Endothelial cell of umbilical vein (primary cell): ENCODE results near the gene AUTS2.

Experiments
- EZH2 ChIP-seq: IDR thresholded peaks from 2 replicates; pipeline ENCODE4 v1.6.1; 2012; ENCODE audit warnings: borderline replicate concordance, low read depth, mild to moderate bottlenecking, moderate library complexity, low read length, inconsistent platforms; ENCODE audit not compliant: severe bottlenecking
- GATA2 ChIP-seq: IDR thresholded peaks from 2 replicates; pipeline ENCODE4 v1.7.0; 2011; ENCODE audit warnings: low read depth, mild to moderate bottlenecking, moderate library complexity, mixed read lengths, low read length; ENCODE audit not compliant: insufficient read length, insufficient read depth
- JUN ChIP-seq: IDR thresholded peaks from 2 replicates; pipeline ENCODE4 v1.6.1; 2011; ENCODE audit warnings: borderline replicate concordance, low read depth; ENCODE audit not compliant: insufficient read length, insufficient read depth
- MYC ChIP-seq: IDR thresholded peaks from one replicate; pipeline ENCODE4 v1.6.1; 2011; ENCODE audit warnings: mild to moderate bottlenecking, low read depth, low read length
- POLR2A ChIP-seq: IDR thresholded peaks from 2 replicates; pipeline ENCODE4 v1.6.1; 2012; ENCODE audit warnings: low read depth, mild to moderate bottlenecking, control low read depth, low read length
- POLR2AphosphoS5 ChIP-seq: IDR thresholded peaks from 2 replicates; pipeline ENCODE4 v1.6.1; 2012; ENCODE audit warnings: low read depth, mild to moderate bottlenecking, control low read depth, low read length, moderate library complexity; ENCODE audit not compliant: insufficient read depth
- TF ChIP-seq, protein P1 (sequence below), 2 donors: IDR thresholded peaks; 1 replicate in 1 of 2; 2 replicates in 1 of 2; pipeline ENCODE4 v1.5.1; 2011; ENCODE audit warnings: low read length in 2 of 2, mild to moderate bottlenecking in 2 of 2, moderate library complexity in 2 of 2, control low read depth in 1 of 2, inconsistent platforms in 1 of 2, low read depth in 1 of 2; ENCODE audit not compliant: insufficient read depth in 1 of 2; ENCODE audit errors: extremely low read depth in 1 of 2
- TF ChIP-seq, protein P2 (sequence below): IDR thresholded peaks from 2 replicates; pipeline ENCODE4 v1.6.1; 2011; ENCODE audit not compliant: insufficient read depth, insufficient read length

DNA sequence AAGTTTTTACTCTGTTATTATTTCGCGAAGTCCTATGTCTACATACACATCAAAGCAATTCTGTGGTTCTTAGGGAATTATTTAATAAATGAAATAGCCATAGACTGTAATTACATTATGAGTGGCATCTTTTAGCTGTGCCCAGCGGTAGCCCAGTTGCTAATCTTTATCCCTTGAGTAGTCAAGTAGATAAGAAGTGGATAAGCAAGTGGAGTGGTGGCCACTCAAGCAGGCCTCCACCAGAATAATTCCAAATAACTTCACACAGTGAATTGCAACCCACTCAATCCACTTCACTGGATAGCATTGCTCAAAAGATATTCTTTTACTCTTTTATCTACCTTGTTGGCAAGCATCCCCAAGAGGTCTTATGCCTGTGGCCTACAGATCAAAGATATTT lies 349.7 kb downstream of the AUTS2 start:
- TF ChIP-seq POLR2A (no peak), EZH2 (no peak), MYC (no peak), JUN (no peak), POLR2AphosphoS5 (no peak), GATA2 (no peak)
- TF ChIP-seq, protein P1, sequence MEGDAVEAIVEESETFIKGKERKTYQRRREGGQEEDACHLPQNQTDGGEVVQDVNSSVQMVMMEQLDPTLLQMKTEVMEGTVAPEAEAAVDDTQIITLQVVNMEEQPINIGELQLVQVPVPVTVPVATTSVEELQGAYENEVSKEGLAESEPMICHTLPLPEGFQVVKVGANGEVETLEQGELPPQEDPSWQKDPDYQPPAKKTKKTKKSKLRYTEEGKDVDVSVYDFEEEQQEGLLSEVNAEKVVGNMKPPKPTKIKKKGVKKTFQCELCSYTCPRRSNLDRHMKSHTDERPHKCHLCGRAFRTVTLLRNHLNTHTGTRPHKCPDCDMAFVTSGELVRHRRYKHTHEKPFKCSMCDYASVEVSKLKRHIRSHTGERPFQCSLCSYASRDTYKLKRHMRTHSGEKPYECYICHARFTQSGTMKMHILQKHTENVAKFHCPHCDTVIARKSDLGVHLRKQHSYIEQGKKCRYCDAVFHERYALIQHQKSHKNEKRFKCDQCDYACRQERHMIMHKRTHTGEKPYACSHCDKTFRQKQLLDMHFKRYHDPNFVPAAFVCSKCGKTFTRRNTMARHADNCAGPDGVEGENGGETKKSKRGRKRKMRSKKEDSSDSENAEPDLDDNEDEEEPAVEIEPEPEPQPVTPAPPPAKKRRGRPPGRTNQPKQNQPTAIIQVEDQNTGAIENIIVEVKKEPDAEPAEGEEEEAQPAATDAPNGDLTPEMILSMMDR (IDR thresholded peaks at IDR 0.05; ENCODE audit: extremely low read depth in 1 of 2, insufficient read depth in 1 of 2, low read depth in 1 of 2, low read length in 2 of 2) = no peak
- TF ChIP-seq, protein P2, sequence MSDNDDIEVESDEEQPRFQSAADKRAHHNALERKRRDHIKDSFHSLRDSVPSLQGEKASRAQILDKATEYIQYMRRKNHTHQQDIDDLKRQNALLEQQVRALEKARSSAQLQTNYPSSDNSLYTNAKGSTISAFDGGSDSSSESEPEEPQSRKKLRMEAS = no peak
